ENCODE measurements around the gene FSHR.

GRCh38 chr2:49167131-49167530, 12.8 kb upstream of the FSHR start:
- TF ChIP-seq ZFX (IDR thresholded peaks at IDR 0.05), result no peak
- TF ChIP-seq, protein P1, sequence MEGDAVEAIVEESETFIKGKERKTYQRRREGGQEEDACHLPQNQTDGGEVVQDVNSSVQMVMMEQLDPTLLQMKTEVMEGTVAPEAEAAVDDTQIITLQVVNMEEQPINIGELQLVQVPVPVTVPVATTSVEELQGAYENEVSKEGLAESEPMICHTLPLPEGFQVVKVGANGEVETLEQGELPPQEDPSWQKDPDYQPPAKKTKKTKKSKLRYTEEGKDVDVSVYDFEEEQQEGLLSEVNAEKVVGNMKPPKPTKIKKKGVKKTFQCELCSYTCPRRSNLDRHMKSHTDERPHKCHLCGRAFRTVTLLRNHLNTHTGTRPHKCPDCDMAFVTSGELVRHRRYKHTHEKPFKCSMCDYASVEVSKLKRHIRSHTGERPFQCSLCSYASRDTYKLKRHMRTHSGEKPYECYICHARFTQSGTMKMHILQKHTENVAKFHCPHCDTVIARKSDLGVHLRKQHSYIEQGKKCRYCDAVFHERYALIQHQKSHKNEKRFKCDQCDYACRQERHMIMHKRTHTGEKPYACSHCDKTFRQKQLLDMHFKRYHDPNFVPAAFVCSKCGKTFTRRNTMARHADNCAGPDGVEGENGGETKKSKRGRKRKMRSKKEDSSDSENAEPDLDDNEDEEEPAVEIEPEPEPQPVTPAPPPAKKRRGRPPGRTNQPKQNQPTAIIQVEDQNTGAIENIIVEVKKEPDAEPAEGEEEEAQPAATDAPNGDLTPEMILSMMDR (conservative IDR thresholded peaks at IDR 0.05), result no peak
